Astrocyte of the spinal cord (primary cell): ENCODE measurements around the gene KIF2C.

Source experiments
- DNase-seq: peaks from one replicate; pipeline ENCODE4 v3.0.0; 2011; ENCODE audit warnings: low read depth, low spot score
- H3K4me3 ChIP-seq: 2 replicates; pipeline ENCODE4 v1.5.1; 2011; ENCODE audit warnings: low read depth, mild to moderate bottlenecking, low read length, moderate library complexity
- in situ Hi-C: cut with HindIII; loops from 2 replicates; pipeline ENCODE4 v1.10.0; 2017; ENCODE audit warnings: low sequenced_read_pairs
- TF ChIP-seq, protein P1 (sequence below): IDR thresholded peaks from 2 replicates; pipeline ENCODE4 v1.5.1; 2012; ENCODE audit warnings: low read depth, mild to moderate bottlenecking, low read length, inconsistent platforms

KIF2C gene

DNA sequence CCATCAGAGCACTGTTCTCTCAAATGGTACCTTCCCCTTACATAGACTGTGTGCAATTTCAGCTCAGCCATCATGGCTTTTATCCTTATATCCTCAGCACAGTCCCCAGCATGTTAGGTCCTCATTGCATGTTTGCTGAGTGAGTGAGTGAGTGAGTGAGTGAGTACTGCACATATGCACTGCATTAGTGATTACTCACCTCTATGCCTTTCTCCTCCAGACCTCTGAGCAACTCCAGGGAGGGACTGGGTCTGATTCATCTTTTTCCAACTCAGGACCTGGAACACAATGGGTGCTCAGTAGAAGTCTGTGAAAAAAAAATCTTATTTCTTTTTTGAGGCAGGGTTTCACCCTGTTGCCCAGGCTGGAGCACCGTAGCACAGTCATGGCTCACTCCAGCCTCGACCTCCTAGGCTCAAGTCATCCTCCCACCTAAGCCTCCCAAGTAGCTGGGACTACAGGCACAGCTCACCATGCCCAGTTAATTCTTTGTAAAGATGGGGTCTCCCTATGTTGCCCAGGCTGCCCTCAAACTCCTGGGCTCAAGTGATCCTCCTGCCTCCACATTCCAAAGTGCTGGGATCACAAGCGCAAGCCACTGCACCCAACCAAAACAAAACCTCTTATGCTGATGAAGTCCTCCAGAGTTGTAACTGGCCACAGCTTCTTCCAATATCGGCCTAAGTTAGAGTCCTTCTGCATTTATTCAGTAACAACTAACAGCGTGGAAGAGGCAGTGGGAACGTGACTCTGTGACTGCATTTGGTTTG, 32.3 kb upstream of the KIF2C start:
- in situ Hi-C loops: no loop called here
- peak; percentile 89 for DNase-seq
- H3K4me3 ChIP-seq: no peak overlapping the region
- TF ChIP-seq, protein P1, sequence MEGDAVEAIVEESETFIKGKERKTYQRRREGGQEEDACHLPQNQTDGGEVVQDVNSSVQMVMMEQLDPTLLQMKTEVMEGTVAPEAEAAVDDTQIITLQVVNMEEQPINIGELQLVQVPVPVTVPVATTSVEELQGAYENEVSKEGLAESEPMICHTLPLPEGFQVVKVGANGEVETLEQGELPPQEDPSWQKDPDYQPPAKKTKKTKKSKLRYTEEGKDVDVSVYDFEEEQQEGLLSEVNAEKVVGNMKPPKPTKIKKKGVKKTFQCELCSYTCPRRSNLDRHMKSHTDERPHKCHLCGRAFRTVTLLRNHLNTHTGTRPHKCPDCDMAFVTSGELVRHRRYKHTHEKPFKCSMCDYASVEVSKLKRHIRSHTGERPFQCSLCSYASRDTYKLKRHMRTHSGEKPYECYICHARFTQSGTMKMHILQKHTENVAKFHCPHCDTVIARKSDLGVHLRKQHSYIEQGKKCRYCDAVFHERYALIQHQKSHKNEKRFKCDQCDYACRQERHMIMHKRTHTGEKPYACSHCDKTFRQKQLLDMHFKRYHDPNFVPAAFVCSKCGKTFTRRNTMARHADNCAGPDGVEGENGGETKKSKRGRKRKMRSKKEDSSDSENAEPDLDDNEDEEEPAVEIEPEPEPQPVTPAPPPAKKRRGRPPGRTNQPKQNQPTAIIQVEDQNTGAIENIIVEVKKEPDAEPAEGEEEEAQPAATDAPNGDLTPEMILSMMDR: no peak

DNA sequence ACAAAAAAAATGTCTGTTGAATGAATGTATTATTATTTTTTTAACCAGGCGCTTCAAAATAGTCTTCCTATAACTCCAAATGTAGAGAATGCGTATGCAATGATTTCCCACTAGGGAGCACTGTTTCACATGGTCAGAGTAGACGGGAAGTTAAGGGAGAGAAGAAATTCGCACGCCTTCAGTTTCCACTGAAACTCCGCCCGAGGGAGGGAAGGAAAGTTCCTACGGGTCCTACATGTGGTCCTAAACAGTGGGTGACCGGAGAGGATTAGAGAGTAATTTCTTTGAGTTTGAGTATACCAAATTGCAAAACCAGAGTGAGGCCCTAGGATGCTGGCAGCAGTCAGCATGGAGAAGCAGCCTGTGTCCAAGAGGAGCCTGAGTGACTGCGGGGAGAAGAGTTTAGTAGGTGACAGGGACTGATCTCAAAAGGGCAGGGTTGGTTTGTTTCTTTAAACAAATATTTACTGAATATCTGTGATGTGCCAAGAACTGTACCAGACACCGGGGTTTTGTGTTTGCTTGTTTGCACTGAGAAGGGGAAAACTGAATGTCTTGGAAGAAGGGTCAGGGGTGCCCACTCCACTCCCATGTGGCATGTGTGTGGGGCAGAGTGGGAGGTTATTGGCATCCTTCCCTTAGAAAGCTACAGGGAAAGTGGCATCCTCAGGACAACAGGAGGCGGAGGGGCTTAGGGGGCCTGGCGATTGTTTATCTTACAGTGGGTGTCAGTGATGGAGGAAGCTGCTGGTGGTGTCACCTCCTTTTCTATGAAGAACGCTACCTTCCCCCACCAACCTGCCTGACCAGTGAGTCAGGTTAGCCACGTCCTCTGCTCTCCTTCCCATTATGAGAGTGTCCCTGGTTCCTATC, 31.4 kb upstream of the KIF2C start:
- in situ Hi-C loops: no loop called here
- TF ChIP-seq, protein P1: peak; percentile 59

DNA sequence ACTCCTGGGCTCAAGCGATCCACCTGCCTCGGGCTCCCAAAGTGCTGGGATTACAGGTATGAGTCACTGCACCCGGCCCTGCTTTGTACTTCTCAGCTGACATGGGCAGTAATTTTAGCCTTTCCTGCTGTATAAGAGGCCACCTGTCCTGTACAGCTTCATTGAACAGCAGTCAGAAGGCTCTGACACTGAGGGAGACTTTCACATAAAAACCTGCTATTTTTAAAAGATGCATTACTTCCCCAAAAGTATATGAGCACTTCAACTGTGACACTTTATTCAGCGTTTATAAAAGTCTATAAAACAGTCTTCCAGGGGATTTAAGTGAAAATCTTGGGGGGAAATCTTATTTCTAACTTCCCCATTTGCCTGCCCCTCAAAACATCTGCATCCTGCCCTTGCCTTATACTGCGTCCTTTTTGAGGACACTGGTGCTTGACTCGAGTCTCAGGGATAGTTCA, 26.3 kb upstream of the KIF2C start:
- TF ChIP-seq, protein P1: no peak
- in situ Hi-C loops: no loop called here
- no peak for DNase-seq
- no peak overlapping the region for H3K4me3 ChIP-seq

More for the DNA sequence above, 31.4 kb upstream of the KIF2C start:
- peak; percentile 50 for DNase-seq
- no peak overlapping the region for H3K4me3 ChIP-seq

DNA sequence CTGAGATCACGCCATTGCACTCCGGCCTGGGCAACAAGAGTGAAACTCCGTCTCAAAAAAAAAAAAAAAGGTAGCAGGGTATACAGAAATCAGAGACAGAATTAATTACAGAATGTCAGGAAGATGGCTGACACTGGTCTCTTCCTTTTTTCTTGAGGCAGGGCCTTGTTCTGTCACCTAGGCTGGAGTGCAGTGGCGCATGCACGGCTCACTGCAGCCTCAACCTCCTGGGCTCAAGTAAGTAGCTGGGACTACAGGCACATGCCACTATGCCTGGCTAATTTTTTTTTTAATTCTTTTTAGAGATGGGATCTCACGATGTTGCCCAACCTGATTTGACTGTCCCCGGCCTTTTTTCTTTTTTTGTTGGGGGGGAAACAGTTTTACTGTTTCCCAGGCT, 25.1 kb upstream of the KIF2C start:
- DNase-seq: no peak
- H3K4me3 ChIP-seq: no peak overlapping the region
- in situ Hi-C loops: no loop called here
- TF ChIP-seq, protein P1: no peak

DNA sequence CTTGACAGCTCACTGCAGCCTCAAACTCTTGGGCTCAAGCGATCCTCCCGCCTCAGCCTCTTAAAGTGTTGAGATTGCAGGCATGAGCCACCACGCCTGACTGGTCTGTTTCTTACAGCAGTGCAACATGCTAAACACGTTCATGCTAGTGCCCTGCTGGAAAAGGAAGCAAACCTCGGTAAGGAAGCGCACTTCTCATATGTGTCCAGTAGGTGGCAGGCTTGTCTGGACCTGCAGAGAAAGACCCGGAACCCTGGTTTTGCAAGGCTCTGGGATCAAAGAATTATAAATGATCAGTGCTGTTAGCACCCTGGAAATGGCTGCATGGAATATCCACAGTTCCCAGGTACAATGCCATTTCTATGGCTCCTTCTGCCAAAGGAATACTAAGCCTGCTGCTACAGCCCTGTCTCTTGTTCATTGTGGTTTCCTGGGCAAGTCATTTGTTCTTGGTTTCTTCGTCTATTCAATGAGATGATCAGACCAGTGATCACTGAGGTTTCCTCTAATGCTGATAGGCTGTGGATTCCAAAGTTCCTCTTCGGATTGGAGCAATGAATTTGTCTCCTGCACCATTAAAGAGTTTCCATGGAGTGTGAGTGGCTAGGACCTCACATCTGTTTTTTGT, 24.6 kb upstream of the KIF2C start:
- H3K4me3 ChIP-seq: no peak overlapping the region
- TF ChIP-seq, protein P1: peak; percentile 94
- DNase-seq: peak; percentile 69
- in situ Hi-C loops: no loop called here

DNA sequence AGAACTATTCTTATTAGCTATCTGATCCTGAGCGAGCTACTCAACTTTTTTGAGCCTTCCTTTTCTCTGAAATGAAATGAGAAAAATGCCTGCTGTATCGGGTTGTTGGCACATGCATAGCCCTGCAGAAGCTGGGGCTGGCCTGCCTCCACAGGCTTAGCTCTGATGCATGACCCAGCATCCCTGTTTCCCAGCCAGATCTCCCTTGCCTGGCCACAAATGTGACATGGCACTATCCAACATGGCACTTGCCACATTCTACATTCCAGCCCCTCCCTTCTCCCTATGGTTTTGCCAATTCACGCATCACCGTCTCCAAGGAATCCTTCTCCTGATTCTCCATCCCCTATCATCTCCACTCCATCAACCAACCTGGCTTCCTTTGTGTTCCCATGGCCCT, 22.5 kb upstream of the KIF2C start:
- in situ Hi-C loops: no loop called here
- no peak for DNase-seq
- TF ChIP-seq, protein P1: no peak
- no peak overlapping the region for H3K4me3 ChIP-seq
